Activated T-cell treated with anti-CD3 and anti-CD28 coated beads, Interleukin-2, amount 50 U/mL, for 1 hour (primary cell): ENCODE data around the gene FMO2.
"Not testable (repeated sequence)": the region's sequence is repeated elsewhere in the genome, so short reads cannot be mapped to it uniquely, and the experiment has no call there.

Source experiments
- DNase-seq: peaks from one replicate; pipeline ENCODE4 v3.0.0-alpha.2; 2020

Gene FMO2

DNA sequence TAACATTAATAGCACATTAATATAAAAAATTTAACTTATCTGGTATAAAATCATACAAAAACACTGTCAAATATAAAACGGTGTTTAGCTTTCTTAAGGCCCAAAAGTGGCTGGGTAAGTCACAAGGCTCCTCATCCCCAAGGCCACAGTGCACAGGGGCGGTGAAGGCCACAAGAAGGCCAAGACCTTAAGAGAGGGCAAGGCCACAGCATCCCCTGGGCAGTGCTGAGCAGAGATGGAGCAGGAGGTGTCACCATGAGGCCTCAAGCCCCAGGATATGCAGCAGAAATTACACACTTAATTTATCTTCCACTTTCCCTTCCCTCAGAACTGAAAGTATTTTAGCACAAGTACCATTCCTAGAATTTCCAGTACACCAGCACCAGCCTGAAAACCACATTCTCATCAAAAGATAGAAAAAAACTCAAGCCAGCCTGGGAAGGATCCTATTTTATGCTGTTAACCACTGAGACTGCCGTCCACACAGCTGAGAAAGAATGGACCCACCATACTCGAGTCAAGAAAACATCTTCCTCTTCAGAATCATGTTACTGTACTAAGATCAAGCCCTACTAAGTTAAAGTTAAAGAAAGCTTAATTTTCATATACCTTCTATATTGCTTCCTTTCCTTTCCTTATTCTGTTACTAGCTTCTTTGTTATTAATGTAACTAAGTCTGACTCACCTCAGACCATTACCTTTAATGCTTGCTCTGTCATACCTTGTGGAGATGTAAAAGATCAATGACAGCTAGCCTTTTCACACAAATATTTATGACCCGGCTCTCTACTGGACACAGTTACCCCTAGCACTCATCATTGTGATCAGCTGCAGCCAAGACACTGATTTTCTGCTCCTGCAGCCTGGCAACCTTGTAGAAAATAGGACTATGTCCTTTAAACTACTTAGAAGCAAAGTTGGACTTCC, 36.8 kb downstream of the FMO2 start:
- no peak for DNase-seq

GRCh38 chr1:171222936-171223335, 37.8 kb downstream of the FMO2 start:
- DNase-seq: no peak

DNA sequence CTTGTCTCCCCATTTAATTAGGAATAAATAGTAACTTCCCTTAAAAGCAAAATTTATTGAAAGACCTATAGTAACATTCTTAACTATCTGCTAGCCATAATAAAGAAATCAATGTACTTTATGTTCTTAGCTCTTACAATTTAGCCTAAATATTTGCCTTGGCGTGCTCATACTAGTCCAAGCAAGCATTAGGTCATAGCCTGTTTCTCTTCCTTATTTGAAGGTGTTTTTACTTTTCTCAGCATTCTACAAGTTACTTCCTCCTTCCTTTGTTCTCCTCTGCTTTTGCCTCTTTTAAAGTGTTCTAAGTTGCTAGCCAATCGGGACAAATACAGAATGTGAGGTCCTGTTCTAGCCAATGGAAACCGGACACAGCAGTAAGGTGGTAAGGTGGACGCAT, 39.2 kb downstream of the FMO2 start:
- DNase-seq: not testable (repeated sequence)

- DNase-seq: no peak
Observed at GRCh38 chr1:171226747-171227370, 41.8 kb downstream of the FMO2 start.

DNA sequence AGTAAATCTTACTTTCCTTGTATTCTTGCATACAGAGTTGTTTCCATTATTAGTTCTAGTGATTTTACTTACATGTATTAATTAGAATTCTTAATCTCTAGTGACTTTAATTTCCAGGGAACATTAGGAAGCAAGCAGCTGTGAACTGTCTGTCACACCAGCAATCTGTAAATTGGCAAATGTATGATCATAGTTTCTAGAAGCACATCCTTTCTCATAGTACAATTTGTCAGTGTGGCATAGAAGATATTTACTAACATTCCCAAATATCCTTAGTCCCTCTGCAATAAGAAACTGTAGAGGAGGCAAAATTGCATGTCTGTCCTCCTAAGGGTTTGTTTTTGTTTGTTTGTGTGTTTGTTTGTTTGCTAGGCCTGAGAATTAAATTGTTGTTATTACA, 46.2 kb downstream of the FMO2 start:
- DNase-seq: no peak

DNA sequence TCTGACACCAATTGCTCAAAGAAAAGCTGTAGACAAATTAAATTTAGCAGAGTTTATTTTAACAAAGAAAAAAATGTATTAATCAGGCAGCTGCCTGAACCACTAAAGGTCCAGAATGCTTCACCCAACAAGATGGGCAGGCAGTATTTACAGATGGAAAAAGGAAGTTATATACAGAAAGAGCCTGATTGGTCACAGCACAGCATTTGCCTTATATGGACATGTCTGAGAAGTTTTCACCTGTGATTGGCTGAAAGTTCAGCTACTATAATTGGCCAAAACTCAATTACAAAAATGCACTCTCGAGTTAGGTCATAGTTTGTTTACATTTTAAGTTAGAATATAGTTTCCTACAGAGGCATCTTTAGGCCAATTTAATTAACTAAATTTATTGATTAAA, 48.1 kb downstream of the FMO2 start:
- DNase-seq: no peak

- DNase-seq: not testable (repeated sequence)
Observed at GRCh38 chr1:171236231-171236630, 51.1 kb downstream of the FMO2 start.

- no peak for DNase-seq
Observed at GRCh38 chr1:171243878-171244277, 58.8 kb downstream of the FMO2 start.

- no peak for DNase-seq
Observed at GRCh38 chr1:171245458-171246064, 60.5 kb downstream of the FMO2 start.

DNA sequence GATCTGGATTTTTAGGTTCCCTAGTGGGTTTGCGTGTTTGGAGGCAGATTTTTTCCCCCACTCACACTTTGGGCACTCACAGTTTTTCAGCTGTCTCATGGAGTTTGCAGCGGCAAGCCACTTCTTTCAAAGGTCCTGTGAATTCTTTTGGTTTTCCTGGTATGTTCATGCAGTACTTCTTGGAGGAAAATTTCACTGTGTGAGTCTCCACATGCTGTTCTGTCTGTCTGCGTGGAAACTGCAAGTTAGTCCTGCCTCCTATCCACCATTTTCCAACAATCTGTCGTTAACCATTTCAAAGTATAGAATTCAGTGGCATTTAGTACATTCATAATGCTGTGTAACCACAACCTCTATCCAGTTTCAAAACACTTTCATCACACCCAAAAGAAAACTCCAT, 62.4 kb downstream of the FMO2 start:
- DNase-seq: no peak

- no peak for DNase-seq
Observed at GRCh38 chr1:171248302-171248701, 63.2 kb downstream of the FMO2 start, which contains the start of gene FMO1. FMO1 (plus strand) TSS chr1:171248494; CDS start chr1:171258088, 9,594 bp downstream.

- no peak for DNase-seq
Observed at GRCh38 chr1:171248841-171249240, 63.7 kb downstream of the FMO2 start.

- no peak for DNase-seq
Observed at GRCh38 chr1:171250263-171250662, 65.2 kb downstream of the FMO2 start.

- DNase-seq: peak; percentile 28
Observed at GRCh38 chr1:171251042-171251951, 66.2 kb downstream of the FMO2 start.

GRCh38 chr1:171251952-171252300, 66.8 kb downstream of the FMO2 start:
- no peak for DNase-seq

DNA sequence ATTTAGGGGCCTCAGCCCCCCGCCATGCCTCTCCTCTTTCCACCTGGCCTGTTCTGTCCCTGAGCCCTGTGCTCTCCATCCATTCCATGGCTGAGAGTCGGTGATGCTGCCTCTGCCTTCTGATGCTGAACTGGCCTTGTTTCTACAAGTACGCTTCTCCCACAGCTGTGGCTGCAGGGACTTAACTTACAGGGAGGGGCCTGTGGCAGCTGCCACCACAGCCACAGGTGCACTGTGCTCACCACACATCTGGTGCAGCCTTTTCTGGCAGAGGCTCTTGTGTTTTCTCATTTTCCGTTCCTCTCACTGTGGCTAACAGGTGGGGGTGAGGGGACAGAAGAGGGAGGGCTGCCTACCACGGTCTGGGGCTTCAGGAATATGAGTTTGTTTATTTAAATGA, 67.4 kb downstream of the FMO2 start:
- no peak for DNase-seq

GRCh38 chr1:171254859-171255258, 69.8 kb downstream of the FMO2 start:
- no peak for DNase-seq

GRCh38 chr1:171256940-171257606, 72.0 kb downstream of the FMO2 start:
- no peak for DNase-seq

DNA sequence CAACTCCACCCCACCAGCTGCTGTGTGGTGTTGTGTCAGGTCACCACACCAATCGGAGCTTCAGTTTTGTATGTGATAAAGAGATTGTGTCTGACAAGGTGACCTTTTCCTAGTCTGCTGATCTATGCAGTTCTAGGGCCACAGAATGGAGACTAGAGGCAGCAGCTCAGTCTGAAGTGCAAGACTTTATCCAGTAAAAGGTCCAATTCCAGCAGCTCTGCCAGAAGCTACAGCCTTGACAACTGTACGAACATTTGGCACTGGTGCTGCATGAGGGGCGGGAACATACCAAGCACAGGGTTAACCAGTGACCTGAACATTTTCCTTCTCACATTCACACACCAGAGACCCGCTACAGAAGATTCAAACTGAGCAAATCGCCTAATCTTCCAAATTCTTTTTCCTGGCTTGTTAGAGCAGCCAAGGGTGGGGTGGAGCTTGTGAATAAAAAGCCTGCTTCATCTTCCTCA, 72.5 kb downstream of the FMO2 start:
- DNase-seq: no peak

GRCh38 chr1:171258429-171258828, 73.3 kb downstream of the FMO2 start:
- DNase-seq: no peak

- no peak for DNase-seq
Observed at GRCh38 chr1:171258943-171259342, 73.8 kb downstream of the FMO2 start.
